ENCODE measurements around the gene AIFM1. TPM values are rescaled to one million over a fixed set of nuclear protein-coding genes. Genes with fewer than 3 reads are reported as not detected.

The AIFM1 gene
- total RNA-seq, 1 donor from 2014 or later = 14.0 TPM

GRCh38 chrX:130170752-130171445 is 5.3 kb upstream of the AIFM1 start:
- DNase-seq = peak; percentile 35

DNA sequence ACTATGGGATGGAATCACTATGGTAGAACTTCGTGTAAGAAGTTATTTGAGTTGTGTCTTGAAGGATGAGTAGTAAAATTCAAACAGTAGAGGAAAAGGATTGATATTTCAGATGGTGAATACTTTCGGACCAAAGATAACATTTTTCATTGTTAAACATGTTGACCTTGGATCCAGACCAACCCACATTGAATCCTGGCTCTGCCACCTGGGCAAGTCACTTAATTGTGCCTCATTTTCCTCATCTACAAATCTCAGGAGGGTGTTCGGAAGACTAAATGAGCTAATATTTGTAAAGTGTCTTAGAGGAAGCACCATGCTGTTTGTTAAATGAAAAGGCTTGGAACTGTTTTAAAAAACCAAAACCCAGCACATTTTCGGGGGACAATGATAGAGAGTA is 1.4 kb upstream of the AIFM1 start:
- peak; percentile 37 for DNase-seq

- DNase-seq = no peak
Observed at GRCh38 chrX:130166503-130166777, 799 bp upstream of the AIFM1 start.

GRCh38 chrX:130165181-130165702 is 399 bp downstream of the AIFM1 start:
- DNase-seq = no peak

DNA sequence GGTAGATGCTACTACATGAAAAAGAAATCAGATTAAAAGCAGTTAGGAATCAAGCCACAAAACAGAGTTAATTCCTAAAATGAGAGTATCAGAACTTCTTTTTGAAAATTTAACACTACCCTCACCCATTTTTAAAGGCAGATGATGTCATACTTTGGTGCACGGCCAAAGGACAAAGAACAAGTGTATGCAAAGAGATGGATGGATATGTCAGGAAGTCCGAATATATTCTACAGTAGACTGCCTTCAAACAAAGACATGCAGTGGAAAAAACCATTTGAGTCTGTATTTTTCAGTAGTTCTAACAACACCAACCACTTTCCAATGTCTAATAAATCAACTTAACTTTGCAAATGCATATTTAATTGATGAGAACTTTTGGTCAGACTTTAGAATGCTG is 2.2 kb downstream of the AIFM1 start:
- DNase-seq = no peak

DNA sequence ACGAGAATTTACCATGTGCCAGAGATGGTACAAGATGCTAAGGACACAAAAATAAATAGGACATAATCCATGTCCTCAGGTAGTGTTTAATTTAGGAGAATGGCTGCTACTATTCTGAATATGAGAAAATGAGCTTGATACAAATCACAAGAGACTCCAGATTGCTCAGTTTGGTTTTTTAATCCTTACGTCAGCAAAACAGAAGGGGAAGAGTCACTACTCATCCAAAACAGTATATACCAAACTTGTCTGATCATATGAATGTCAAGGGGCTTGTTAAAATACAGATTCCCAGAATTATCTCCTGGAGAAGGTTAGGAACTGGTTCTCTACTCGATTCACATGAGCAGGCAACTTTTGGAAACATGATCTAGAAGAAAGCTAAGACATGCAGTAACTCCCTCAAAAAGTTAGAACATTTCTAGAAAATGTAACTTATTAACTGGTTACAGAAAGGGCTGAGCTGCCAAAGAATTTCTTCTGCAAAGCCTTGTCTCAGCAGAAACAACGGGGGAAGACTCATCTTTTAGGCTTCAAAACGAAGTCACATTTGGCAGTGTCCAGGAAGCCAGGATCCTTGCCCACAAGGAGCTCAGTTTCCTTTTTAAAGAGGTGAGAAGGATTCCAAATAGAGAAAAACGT is 3.4 kb downstream of the AIFM1 start:
- DNase-seq = no peak

DNA sequence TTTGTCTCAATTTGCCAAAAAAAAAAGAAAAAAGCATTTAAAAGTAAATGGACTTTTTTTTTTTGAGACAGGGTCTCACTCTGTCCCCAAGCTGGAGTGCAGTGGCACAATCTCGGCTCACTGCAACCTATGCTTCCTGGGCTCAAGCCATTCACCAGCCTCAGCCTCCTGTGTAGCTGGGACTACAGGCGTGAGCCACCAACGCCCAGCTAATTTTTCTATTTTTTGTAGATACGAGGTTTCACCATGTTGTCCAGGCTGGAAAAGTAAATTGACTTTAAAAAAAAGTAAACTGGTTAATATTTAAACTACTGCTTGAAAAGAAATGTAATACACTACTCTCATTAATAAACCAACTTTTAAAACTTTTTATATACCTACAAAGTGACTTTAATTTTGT is 5.9 kb downstream of the AIFM1 start:
- DNase-seq = no peak

- DNase-seq = no peak
Observed at GRCh38 chrX:130158311-130158710, 7.3 kb downstream of the AIFM1 start.

GRCh38 chrX:130155564-130155963 is 10.1 kb downstream of the AIFM1 start:
- no peak for DNase-seq

DNA sequence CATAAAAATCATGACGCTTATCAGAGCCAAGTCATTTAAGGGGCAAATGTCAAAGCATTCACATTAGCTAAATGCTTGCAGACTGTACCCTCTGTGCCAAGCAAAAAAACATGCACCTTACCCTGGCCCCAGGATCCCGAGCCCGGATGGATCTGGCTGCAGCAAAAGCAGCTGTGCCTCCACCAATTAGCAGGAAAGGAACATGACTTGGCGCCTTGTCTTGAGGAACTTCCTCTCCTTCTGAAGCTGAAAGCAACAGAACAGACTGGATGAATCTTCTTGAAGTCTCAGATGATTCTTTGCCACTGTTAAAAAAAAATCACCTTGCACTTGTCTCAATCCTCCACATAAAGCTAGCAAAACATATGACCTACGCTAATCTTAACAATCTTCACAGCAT is 18.0 kb downstream of the AIFM1 start:
- no peak for DNase-seq

DNA sequence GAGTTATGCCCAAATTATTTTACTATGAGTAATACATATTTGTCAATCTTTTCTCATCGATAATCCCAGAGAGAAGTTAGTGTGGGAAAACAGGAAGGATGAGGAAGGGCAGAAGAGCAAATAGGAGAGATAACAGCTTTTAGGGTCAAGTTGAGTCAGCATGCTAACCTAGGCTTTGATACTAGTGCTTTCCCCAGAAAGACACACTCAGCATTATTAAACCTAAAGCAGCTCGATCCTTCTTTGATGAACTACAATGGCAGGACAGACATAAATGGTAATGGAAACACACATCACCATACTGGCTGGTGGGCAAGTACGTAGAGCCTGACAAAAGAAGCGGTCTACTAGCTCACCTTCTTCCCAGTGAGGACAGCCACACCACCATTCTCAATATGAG is 20.5 kb downstream of the AIFM1 start:
- DNase-seq = no peak

- peak; percentile 33 for DNase-seq
Observed at GRCh38 chrX:130144509-130144908, 21.1 kb downstream of the AIFM1 start.

DNA sequence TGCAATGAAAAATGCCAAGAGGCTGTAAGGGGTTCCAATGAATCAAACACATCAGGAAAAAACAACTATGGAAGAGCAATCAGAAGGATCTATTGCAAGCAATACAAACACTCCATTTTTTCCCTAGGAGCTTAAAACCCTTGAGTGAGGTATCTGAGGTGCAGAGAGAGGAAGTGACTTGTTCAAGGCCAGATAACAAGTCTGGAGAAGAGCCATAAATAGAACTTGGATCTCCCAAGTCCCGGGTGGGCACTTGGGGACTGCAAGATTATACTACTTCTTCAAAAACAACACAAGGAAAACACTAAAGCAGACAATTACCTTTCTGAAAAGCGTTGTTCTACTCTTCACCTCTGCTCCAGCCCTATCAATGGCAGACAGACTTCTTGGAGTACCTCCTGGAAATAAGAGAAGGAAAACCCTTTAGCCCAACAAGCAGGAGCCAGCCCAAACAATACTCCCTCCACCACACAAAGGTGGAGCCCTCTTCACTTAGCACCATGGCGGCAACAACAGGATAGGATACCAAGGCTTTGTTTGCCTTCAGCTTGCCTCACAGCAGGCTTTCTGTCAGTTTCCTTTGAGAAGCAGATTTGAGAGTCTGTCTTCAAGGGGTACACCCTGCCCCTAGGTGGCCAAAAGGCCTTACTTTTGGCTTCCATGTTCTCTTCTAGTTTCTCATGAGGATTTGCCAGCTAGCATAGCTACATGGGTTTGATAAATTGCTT is 26.0 kb downstream of the AIFM1 start:
- peak; percentile 28 for DNase-seq

DNA sequence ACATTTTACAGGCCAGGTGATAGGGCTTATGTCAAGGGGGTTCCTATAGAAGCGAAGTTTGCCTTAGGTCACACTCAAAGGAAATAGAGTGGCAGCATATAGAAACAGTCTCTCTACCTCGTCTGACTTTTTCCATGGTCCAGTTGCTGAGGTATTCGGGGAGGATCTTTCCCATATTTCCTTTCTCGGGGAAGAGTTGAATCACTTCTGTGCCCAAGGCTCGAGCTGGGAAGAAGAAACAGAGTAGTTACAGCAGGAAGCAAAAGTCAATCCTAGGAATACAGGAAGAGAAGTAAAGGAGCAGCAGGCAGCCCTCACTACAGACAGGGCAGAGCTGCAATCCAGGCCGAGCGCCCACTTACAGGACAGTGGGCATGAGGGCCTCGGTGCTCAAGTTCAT is 28.7 kb downstream of the AIFM1 start:
- DNase-seq = no peak

DNA sequence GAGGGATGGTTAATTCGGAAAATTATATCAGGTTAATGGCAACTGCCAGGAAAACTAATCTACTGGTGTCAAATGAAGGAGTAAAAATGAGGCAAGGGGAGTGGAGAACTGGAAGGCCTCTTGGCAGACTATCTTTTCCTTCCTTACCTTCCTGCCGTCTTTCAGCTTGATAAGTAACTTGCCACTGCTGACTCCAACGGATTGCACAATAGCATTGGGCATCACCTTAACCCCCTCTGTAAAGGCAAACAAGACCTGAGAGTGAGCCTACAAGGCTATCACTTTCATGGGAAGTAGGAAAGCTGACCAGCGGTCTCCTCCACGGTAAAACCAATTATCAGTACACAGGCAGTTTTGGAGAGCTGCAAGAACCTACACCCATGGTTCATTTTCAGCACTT is 29.1 kb downstream of the AIFM1 start:
- no peak for DNase-seq

DNA sequence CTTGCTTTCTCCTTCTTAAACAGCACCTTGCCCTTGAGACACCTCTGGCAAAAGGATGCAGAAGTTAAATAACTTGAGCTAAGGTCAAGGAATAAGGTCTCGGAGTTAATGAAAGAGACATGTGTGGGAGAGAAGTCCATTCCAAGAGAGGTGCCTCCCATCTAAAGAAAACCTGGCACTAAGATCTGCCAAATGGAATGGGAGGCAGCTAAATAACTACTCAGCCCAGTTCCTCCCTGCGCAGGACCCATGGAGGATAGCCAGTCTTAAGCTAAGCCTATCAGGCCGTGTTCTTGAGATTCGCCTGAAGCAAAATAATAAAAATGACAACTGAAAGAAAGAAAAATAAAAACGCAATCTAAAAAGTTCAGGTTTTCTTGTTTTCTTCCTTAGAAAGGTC is 34.7 kb downstream of the AIFM1 start:
- DNase-seq = no peak

DNA sequence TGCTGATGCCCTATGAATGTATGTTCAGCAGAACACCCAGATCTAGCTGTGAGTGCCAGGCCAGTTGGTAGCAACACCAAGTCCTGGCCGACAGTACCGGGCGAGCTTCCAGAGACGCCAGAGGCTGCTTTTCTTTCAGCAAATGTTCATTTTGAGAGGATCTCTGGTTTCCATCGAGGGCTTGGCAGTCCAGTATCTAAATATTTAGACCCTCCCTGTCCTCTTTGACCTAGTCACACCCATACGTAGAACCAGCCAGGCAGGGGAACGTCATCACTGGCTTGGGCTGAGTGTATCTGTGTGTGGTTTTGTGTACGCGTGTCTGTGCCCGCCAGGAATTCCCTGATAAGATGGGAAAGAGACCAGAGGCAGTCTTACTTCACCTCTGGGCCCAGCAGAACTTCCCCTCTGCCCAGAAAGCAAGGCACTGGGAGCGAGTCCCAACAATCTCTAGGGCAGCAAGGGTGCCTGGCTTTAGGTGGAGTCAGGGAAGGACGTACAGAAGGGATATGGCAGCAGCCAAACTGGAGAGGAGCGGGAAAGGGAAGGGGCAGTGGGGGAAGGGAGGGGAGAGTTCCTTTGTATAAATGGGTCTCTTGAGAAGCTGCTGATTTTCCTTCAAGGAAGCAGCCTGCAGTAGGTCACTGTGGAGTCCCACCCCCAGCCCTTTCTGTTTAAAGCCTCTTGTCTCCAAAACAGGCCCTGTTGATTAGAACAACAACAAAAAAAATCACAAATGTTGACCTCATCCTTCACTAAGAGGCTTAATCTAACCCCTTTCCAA is 40.4 kb downstream of the AIFM1 start:
- no peak for DNase-seq

DNA sequence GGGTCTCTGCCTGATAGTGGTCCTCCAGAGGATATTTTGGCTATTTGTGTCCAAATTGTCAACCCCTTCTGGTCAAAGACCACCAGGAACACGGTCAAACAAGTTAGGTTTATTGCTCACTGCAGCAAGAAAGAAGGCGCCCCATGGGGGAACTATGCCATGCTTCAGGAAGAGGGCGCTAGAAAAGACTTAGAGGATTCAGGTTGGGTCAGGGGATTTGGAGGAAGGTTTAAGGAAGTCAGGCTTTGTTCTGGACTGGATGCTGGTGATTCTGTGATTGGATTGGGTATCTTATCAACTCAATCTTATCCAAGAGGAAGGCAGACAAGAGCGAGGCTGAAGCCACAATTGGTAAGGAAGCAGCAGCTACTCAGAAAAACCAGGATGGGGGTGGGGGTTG is 41.1 kb downstream of the AIFM1 start:
- no peak for DNase-seq

DNA sequence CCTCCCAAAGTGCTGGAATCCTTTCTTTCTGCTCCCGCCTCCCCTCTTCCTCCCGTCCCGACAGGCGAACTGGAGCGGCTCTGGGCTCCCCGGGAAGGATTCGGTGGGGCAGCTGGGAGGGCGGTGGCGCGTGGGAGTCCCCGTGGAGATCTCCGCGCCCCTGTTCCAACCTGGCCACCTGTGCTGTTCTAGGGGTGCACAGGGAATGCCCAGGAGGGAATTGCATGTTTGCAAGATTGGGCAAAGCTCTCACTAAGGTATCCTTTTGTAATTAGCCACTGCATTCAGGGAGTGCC is 44.2 kb downstream of the AIFM1 start:
- DNase-seq = no peak

GRCh38 chrX:130120746-130121504 is 44.7 kb downstream of the AIFM1 start:
- peak; percentile 75 for DNase-seq

DNA sequence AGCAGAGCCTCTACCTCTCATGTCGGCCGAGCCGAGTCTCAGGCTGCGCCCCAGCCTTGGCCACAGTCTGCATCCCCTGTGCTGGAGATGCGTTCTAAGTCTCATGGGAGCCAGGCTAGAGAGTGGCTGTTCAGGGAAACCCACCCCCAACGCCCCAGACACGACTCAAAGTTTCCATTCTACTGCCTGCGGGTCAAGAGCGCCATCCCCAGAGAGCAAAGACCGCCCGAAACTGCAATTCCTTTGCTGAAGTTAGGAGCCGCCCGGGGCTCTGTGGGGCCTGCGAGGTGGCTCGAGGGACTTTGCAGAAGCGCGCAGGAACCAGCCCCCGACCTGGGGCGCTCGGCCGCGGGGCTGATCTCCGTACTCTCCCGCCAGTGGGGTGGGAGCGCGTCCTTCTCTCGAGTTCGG is 45.3 kb downstream of the AIFM1 start:
- no peak for DNase-seq

DNA sequence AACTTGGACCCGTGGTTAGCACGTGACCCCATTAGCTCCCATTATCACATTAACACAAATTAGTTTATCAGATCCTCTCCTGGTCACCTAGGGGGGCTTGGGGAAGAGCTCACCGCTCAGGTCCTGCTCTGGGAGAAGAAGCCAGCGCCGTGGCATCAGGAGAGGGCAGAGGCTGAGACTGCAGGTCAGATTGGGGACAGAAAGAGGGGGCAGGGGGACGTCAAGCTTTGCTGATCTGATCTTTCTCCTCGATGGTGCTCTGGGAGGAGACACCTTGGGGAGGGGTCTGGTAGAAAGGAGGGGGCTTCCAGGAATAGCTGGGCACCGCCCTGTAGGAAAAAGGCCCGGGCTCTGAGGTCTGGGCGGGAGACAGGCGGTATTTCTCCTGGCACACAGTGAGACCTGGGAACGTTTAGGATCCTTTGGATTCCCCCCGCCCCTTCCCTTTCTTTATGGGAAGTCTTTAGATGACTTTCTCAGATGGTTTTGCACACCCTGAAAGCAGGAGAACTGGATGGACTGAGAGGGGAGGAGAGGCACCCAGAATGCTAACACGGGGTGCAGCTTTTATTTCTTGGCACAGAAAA is 46.2 kb downstream of the AIFM1 start:
- no peak for DNase-seq
